Heart right ventricle (tissue), 16 donors: ENCODE data around the gene GPRC5A. TPM values are rescaled to one million over a fixed set of nuclear protein-coding genes. Genes with fewer than 3 reads are reported as not detected.

ENCODE experiments used
- ATAC-seq, 8 donors: fragments of 200-7000 bp; cut with Tn5 transposase; one replicate each; pipeline ENCODE4 v1.9.1; 2020; ENCODE audit warnings: mild to moderate bottlenecking in 8 of 8, moderate library complexity in 8 of 8, moderate number of reproducible peaks in 1 of 8
- DNase-seq, 2 donors: peaks; one replicate each; pipeline ENCODE4 v3.0.0-alpha.2; 2020
- H3K27ac ChIP-seq, 10 donors: fragments of 200-600 bp; sonication (generic) in 2 of 10; one replicate each; pipeline versions ENCODE4 v1.5.0 to v1.8.0; 2020 to 2022; ENCODE audit warnings: mild to moderate bottlenecking in 3 of 10
- H3K27me3 ChIP-seq, 7 donors: fragments of 200-600 bp; one replicate each; pipeline ENCODE4 v1.8.0; 2021 to 2022; ENCODE audit warnings: mild to moderate bottlenecking in 2 of 7
- H3K36me3 ChIP-seq, 9 donors: fragments of 200-600 bp; sonication (generic) in 1 of 9; one replicate each; pipeline versions ENCODE4 v1.5.0 to v1.8.0; 2020 to 2022; ENCODE audit warnings: mild to moderate bottlenecking in 2 of 9
- H3K4me1 ChIP-seq, 9 donors: fragments of 200-600 bp; sonication (generic) in 1 of 9; one replicate each; pipeline versions ENCODE4 v1.5.0 to v1.8.0; 2020 to 2022; ENCODE audit warnings: mild to moderate bottlenecking in 4 of 9
- H3K4me3 ChIP-seq, 10 donors: fragments of 200-600 bp; sonication (generic) in 2 of 10; one replicate each; pipeline versions ENCODE4 v1.5.0 to v1.8.0; 2020 to 2022; ENCODE audit warnings: mild to moderate bottlenecking in 7 of 10, moderate library complexity in 2 of 10
- H3K9me3 ChIP-seq, 11 donors: fragments of 200-600 bp in 10 of 11; sonication (generic) in 2 of 11; one replicate each; pipeline versions ENCODE4 v1.5.0 to v1.8.0; 2013 to 2022; ENCODE audit warnings: mild to moderate bottlenecking in 2 of 11, control low read depth in 1 of 11, moderate library complexity in 1 of 11
- CTCF ChIP-seq, 9 donors: fragments of 200-600 bp; sonication (generic) in 2 of 9; IDR thresholded peaks; one replicate each; pipeline versions ENCODE4 v1.5.0 to v1.8.0; 2021 to 2022; ENCODE audit warnings: antibody characterized with exemption in 9 of 9, mild to moderate bottlenecking in 5 of 9, moderate library complexity in 1 of 9
- WGBS, 2 donors: extraction: QIAGEN DNeasy Blood & Tissue Kit; methylation state at CpG; one replicate each; pipeline ENCODE4 v1.1.7; 2013; ENCODE audit warnings: inconsistent platforms in 1 of 2; 5-methylcytosine and 5-hydroxymethylcytosine counted together
- intact Hi-C, 10 donors: fragments of 100-400 bp; cut with DNase I; formaldehyde crosslinking; loops; one replicate each; pipeline versions ENCODE4 v1.11.1 to v1.14.2; 2022
- polyA plus RNA-seq, 2 donors: library from polyadenylated mRNA; stranded (reverse); fragments of 200-250 nt; gene quantifications; one replicate each; pipeline ENCODE4 v1.2.3, GENCODE V29; 2013
- total RNA-seq, 10 donors: library from RNA; stranded (reverse); fragmentation: NEBNext Ultra II Directional in 3 of 10; extraction: Animal tissue kit (Norgen Biotek cat#: 25700) in 3 of 10; gene quantifications; one replicate each; pipeline versions ENCODE4 v1.2.1 to v1.2.4, GENCODE V29; 2021 to 2023
- donor health status: Arrhythmogenic right ventricular cardiomyopathy.
- donor health status: ischemic (EF 13 %, LVEDD 7.1; RV severe dilation, severe dysfunction).
- donor health status: healthy with polysubstance abuse.
- donor health status: DM: no; HTN: yes; CAD: no.
- donor health status: DM: no; HTN: no; CAD: no.
- donor health status: ischemic (EF 25% LVEDD 6.9; RV normal size, moderate dysfunction).
- donor health status: ischemic (EF 25% LVEDD 5.7; RV mildly dilated, moderate dysfunction).
- donor health status: healthy.
- donor health status: DM: yes; HTN: yes; CAD: no.
- donor health status: Ischemic cardiomyopathy.
- donor health status: ischemic (EF 35%, LVEDD 5.7; RV mildly dilated, moderate dysfunction).
- donor health status: nonischemic (EF 11% LVEDD 7.7; RV severe dilation, severe dysfunction).
- donor health status: DM: yes; HTN: yes; CAD: no.
- donor health status: PGD.
- donor health status: ischemic (EF 29% LVEDD 5.4; RV normal size, mild dysfunction).
- donor health status: nonischemic (EF 23%, LVEDD 6.1; RV moderate dilation, normal function).

The GPRC5A gene
- total and polyA plus RNA-seq, 12 donors = 0.26 to 4.5 (median 0.88) TPM

DNA sequence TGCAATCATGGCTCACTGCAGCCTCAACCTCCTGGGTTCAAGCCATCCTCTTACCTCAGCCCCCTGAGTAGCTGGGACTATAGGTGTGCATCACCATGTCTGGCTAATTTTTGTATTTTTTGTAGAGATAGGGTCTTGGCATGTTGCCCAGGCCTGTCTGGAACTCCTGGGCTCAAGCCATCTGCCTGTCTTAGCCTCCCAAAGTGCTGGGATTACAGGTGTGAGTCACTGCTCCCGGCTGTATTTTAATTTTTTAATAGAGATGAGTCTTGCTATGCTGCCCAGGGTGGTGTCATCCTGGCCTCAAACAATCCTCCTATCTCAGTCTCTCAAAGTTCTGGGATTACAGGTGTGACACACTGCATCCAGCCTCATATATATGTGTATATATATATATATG is 31.7 kb upstream of the GPRC5A start:
- H3K36me3 ChIP-seq = no peaks in the 10 kb centered on the region

GRCh38 chr12:12864243-12864642 is 27.1 kb upstream of the GPRC5A start:
- 97 to 100% methylated on average over 2 of the region's 2 CpGs for WGBS, 2 donors
- no peak for TF ChIP-seq CTCF (IDR thresholded peaks at IDR 0.05)
- no peak for ATAC-seq
- Histone ChIP-seq H3K4me1 (no peaks in the 10 kb centered on the region), H3K36me3 (no peaks in the 10 kb centered on the region), H3K4me3 (no peak overlapping the region), H3K27me3 (no peaks in the 10 kb centered on the region), H3K27ac (no peak overlapping the region), H3K9me3 (no peaks in the 10 kb centered on the region)
- DNase-seq = no peak
- intact Hi-C loops = no loop called here

More for the DNA sequence above, 31.7 kb upstream of the GPRC5A start:
- DNase-seq (no peak), ATAC-seq (no peak)
- H3K9me3 ChIP-seq = no peaks in the 10 kb centered on the region
- TF ChIP-seq CTCF (IDR thresholded peaks at IDR 0.05) = no peak
- no peaks in the 10 kb centered on the region for H3K27me3 ChIP-seq
- no peak overlapping the region for H3K4me3 ChIP-seq
- H3K4me1 ChIP-seq = no peaks in the 10 kb centered on the region
- H3K27ac ChIP-seq = no peak overlapping the region
- 69 to 73% methylated on average over 1 of the region's 1 CpG for WGBS, 2 donors
- intact Hi-C loops = no loop called here

DNA sequence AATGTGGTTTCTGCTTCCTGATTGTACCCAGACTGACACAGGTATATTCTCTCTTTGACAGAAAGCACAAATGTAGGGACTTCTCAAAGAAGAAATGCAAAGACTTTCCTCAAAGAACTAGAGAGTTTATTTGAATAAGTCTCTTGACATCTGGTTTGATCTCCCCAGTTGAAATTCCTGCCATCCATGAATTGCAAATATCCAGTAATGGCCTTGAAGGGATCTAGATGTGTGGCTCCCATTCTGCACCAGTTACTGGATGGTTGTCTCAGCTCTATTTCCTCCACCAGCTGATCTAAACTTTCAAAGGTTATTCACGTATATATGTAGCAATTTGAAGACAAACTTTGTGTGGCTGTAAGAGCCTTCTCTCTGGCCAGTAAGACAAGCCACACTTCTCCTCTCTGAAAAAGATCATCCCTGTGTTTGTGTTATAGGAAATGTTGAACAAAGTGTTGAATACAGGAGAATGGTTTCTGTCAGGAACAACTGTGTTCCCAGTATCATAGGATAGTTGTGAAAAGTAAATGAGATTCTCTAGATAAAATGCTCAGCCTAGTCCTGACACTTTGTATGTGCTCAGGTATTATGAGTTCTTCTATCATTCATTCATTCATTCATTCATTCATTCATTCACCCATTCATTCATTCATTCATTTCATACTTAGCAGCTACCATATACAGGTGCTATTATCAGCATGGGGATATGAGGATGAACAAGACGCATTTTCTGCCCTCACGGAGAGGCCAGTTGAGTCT is 22.7 kb upstream of the GPRC5A start:
- intact Hi-C loops = no loop called here
- Histone ChIP-seq H3K9me3 (no peaks in the 10 kb centered on the region), H3K4me3 (no peak overlapping the region), H3K27ac (no peak overlapping the region), H3K36me3 (no peaks in the 10 kb centered on the region), H3K27me3 (no peaks in the 10 kb centered on the region), H3K4me1 (peaks cover 0 to 7% (median 0%) of the 10 kb centered on the region in 9 donors)
- 91 to 97% methylated on average over 3 of the region's 3 CpGs for WGBS, 2 donors
- no peak for ATAC-seq
- DNase-seq = no peak
- no peak for TF ChIP-seq CTCF (IDR thresholded peaks at IDR 0.05)

GRCh38 chr12:12870465-12870864 is 20.9 kb upstream of the GPRC5A start:
- peaks cover 0 to 15% (median 0%) of the 10 kb centered on the region in 9 donors for H3K4me1 ChIP-seq
- H3K27ac ChIP-seq = no peak overlapping the region
- H3K9me3 ChIP-seq = no peaks in the 10 kb centered on the region
- WGBS, 2 donors = 93 to 94% methylated on average over 7 of the region's 7 CpGs
- no peaks in the 10 kb centered on the region for H3K27me3 ChIP-seq
- DNase-seq (no peak), ATAC-seq (no peak)
- intact Hi-C loops = no loop called here
- TF ChIP-seq CTCF (IDR thresholded peaks at IDR 0.05) = no peak
- no peak overlapping the region for H3K4me3 ChIP-seq
- H3K36me3 ChIP-seq = no peaks in the 10 kb centered on the region
